Measurements from ENCODE around the gene EGF.

Gene EGF

DNA sequence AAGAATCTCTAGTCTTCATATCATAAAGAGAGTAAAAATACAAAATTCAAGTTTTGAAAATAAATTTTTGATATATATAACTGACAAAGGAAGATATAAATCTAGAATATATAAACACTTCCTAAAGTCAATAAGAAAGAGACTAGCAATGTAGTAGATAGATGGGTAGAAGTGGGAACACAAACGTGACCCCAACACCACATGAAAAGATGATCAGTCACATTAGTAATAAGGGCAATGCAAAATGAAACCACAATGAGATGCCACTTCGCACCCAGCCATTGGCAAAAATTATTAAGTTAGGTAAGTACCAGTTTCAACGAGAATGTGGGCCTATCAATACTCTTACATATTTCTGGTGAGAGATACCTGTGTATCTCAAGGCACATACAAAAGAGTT lies 106.5 kb downstream of the EGF start:
- no peak for ATAC-seq
- TF ChIP-seq ESRRG (CRISPR knock-in tag; IDR thresholded peaks at IDR 0.05) (no peak), TCF4 (CRISPR knock-in tag; IDR thresholded peaks at IDR 0.05; ENCODE audit: borderline replicate concordance) (no peak), RARB (CRISPR knock-in tag; IDR thresholded peaks at IDR 0.05) (no peak), PPARA (CRISPR knock-in tag; IDR thresholded peaks at IDR 0.05; ENCODE audit: borderline replicate concordance) (no peak), ARNTL (CRISPR knock-in tag; IDR thresholded peaks at IDR 0.05; ENCODE audit: borderline replicate concordance, low read depth) (no peak), TOX (CRISPR knock-in tag; IDR thresholded peaks at IDR 0.05; ENCODE audit: borderline replicate concordance) (no peak), BACH2 (CRISPR knock-in tag; IDR thresholded peaks at IDR 0.05; ENCODE audit: borderline replicate concordance) (no peak), ZNF565 (CRISPR knock-in tag; conservative IDR thresholded peaks at IDR 0.05; ENCODE audit: low read depth) (no peak), ISL1 (CRISPR knock-in tag; IDR thresholded peaks at IDR 0.05) (no peak), ZFP30 (CRISPR knock-in tag; IDR thresholded peaks at IDR 0.05) (no peak), SNAI2 (CRISPR knock-in tag; IDR thresholded peaks at IDR 0.05) (no peak), CSDC2 (CRISPR knock-in tag; IDR thresholded peaks at IDR 0.05) (no peak)
- TF ChIP-seq, protein P1, sequence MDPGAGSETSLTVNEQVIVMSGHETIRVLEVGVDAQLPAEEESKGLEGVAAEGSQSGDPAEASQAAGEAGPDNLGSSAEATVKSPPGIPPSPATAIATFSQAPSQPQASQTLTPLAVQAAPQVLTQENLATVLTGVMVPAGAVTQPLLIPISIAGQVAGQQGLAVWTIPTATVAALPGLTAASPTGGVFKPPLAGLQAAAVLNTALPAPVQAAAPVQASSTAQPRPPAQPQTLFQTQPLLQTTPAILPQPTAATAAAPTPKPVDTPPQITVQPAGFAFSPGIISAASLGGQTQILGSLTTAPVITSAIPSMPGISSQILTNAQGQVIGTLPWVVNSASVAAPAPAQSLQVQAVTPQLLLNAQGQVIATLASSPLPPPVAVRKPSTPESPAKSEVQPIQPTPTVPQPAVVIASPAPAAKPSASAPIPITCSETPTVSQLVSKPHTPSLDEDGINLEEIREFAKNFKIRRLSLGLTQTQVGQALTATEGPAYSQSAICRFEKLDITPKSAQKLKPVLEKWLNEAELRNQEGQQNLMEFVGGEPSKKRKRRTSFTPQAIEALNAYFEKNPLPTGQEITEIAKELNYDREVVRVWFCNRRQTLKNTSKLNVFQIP (CRISPR knock-in tag; IDR thresholded peaks at IDR 0.05; ENCODE audit: borderline replicate concordance, low read depth) = no peak
- TF ChIP-seq, protein P2, sequence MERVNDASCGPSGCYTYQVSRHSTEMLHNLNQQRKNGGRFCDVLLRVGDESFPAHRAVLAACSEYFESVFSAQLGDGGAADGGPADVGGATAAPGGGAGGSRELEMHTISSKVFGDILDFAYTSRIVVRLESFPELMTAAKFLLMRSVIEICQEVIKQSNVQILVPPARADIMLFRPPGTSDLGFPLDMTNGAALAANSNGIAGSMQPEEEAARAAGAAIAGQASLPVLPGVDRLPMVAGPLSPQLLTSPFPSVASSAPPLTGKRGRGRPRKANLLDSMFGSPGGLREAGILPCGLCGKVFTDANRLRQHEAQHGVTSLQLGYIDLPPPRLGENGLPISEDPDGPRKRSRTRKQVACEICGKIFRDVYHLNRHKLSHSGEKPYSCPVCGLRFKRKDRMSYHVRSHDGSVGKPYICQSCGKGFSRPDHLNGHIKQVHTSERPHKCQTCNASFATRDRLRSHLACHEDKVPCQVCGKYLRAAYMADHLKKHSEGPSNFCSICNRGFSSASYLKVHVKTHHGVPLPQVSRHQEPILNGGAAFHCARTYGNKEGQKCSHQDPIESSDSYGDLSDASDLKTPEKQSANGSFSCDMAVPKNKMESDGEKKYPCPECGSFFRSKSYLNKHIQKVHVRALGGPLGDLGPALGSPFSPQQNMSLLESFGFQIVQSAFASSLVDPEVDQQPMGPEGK (CRISPR knock-in tag; IDR thresholded peaks at IDR 0.05; ENCODE audit: borderline replicate concordance) = no peak
- TF ChIP-seq, protein P3, sequence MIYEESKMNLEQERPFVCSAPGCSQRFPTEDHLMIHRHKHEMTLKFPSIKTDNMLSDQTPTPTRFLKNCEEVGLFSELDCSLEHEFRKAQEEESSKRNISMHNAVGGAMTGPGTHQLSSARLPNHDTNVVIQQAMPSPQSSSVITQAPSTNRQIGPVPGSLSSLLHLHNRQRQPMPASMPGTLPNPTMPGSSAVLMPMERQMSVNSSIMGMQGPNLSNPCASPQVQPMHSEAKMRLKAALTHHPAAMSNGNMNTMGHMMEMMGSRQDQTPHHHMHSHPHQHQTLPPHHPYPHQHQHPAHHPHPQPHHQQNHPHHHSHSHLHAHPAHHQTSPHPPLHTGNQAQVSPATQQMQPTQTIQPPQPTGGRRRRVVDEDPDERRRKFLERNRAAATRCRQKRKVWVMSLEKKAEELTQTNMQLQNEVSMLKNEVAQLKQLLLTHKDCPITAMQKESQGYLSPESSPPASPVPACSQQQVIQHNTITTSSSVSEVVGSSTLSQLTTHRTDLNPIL (CRISPR knock-in tag; IDR thresholded peaks at IDR 0.05; ENCODE audit: low read depth) = no peak

DNA sequence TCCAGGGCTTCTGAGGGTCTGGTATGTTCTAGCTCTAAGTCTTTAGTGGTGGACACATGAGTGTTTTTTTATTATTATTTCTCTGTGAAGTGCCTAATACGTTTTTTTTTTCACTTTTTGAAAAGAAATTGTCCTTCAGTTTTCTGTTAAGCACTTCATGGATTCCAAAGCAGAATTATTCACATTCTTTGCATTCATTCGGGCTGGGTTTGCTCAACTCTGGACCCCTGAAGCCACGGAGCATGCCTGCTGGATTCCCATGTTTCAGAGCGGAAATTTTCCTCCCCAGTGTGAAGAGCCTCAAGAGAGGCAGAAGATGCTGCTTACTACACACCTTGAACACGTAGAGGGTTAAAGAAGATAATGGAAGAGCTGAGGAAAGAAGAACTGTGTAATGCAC lies 107.5 kb downstream of the EGF start:
- TF ChIP-seq ISL1 (CRISPR knock-in tag; IDR thresholded peaks at IDR 0.05) = 0 out of 2 replicates have a peak, but pooled peaks have one; percentile 14
- TF ChIP-seq ZFP30 (CRISPR knock-in tag; IDR thresholded peaks at IDR 0.05) = no peak
- TF ChIP-seq ZNF565 (CRISPR knock-in tag; conservative IDR thresholded peaks at IDR 0.05; ENCODE audit: low read depth) = no peak
- ATAC-seq = peak; percentile 54; the same call in 2 of the 3 replicates

DNA sequence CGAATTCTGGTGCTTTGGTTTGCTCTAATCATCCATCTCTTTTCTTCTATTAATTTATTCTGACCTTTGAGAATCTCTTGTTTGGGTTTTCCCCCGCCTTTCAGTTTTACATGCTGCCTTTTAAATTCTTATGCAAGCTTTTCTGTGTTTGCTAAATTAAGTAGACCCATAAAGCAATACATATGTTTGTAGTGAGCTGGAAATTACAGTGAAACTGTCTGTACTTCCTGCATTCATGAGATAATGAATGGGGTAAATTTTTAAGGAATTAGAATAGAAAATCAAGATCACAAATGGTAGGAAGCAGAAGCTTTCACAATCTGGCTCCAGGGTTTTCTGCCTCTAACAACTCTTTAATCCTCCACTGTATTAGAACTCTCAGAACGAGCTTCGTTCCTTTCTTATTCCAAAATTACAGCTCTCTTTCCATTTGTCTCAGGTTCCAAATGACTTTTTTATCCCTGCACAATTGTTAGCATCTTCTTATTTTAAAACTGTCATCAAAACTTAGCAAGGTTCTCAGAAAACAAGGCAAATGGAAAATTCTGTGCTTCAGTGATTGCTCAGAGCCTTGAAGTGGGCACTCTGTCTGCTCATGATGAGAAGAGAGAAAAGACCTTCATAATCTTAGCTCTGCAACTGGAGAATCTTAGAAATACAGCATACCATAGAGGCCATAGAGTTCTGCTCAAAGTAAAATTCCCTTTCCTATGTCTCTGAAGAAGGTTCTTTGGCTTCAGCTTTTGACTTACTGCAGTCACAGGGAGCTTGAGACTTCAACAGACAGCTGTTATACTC lies 108.2 kb downstream of the EGF start:
- ATAC-seq = no peak
- TF ChIP-seq PPARA (CRISPR knock-in tag; IDR thresholded peaks at IDR 0.05; ENCODE audit: borderline replicate concordance) = no peak
- TF ChIP-seq, protein P1 (CRISPR knock-in tag; IDR thresholded peaks at IDR 0.05; ENCODE audit: borderline replicate concordance, low read depth) = no peak
- TF ChIP-seq ZNF70 (CRISPR knock-in tag; IDR thresholded peaks at IDR 0.05) = no peak
- no peak for TF ChIP-seq TOX (CRISPR knock-in tag; IDR thresholded peaks at IDR 0.05; ENCODE audit: borderline replicate concordance)
- no peak for TF ChIP-seq ZFP3 (CRISPR knock-in tag; IDR thresholded peaks at IDR 0.05)
- no peak for TF ChIP-seq ZFP30 (CRISPR knock-in tag; IDR thresholded peaks at IDR 0.05)
- no peak for TF ChIP-seq RARB (CRISPR knock-in tag; IDR thresholded peaks at IDR 0.05)
- no peak for TF ChIP-seq ESRRG (CRISPR knock-in tag; IDR thresholded peaks at IDR 0.05)
- no peak for TF ChIP-seq GLIS3 (CRISPR knock-in tag; IDR thresholded peaks at IDR 0.05)
- TF ChIP-seq, protein P2 (CRISPR knock-in tag; IDR thresholded peaks at IDR 0.05; ENCODE audit: borderline replicate concordance) = no peak
- no peak for TF ChIP-seq TCF4 (CRISPR knock-in tag; IDR thresholded peaks at IDR 0.05; ENCODE audit: borderline replicate concordance)
- TF ChIP-seq BACH2 (CRISPR knock-in tag; IDR thresholded peaks at IDR 0.05; ENCODE audit: borderline replicate concordance) = no peak
- TF ChIP-seq, protein P4, sequence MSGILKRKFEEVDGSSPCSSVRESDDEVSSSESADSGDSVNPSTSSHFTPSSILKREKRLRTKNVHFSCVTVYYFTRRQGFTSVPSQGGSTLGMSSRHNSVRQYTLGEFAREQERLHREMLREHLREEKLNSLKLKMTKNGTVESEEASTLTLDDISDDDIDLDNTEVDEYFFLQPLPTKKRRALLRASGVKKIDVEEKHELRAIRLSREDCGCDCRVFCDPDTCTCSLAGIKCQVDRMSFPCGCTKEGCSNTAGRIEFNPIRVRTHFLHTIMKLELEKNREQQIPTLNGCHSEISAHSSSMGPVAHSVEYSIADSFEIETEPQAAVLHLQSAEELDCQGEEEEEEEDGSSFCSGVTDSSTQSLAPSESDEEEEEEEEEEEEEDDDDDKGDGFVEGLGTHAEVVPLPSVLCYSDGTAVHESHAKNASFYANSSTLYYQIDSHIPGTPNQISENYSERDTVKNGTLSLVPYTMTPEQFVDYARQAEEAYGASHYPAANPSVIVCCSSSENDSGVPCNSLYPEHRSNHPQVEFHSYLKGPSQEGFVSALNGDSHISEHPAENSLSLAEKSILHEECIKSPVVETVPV (CRISPR knock-in tag; IDR thresholded peaks at IDR 0.05) = no peak
- TF ChIP-seq SNAI2 (CRISPR knock-in tag; IDR thresholded peaks at IDR 0.05) = no peak
- TF ChIP-seq CSDC2 (CRISPR knock-in tag; IDR thresholded peaks at IDR 0.05) = no peak
- TF ChIP-seq ISL1 (CRISPR knock-in tag; IDR thresholded peaks at IDR 0.05) = no peak
- no peak for TF ChIP-seq ZC3H10 (CRISPR knock-in tag; IDR thresholded peaks at IDR 0.05)
- no peak for TF ChIP-seq ZNF565 (CRISPR knock-in tag; conservative IDR thresholded peaks at IDR 0.05; ENCODE audit: low read depth)

All from SK-N-SH treated with all-trans-retinoic acid at 6 μM for 48 hours (cell line).